ENCODE measurements around the gene ARID5B.

DNA sequence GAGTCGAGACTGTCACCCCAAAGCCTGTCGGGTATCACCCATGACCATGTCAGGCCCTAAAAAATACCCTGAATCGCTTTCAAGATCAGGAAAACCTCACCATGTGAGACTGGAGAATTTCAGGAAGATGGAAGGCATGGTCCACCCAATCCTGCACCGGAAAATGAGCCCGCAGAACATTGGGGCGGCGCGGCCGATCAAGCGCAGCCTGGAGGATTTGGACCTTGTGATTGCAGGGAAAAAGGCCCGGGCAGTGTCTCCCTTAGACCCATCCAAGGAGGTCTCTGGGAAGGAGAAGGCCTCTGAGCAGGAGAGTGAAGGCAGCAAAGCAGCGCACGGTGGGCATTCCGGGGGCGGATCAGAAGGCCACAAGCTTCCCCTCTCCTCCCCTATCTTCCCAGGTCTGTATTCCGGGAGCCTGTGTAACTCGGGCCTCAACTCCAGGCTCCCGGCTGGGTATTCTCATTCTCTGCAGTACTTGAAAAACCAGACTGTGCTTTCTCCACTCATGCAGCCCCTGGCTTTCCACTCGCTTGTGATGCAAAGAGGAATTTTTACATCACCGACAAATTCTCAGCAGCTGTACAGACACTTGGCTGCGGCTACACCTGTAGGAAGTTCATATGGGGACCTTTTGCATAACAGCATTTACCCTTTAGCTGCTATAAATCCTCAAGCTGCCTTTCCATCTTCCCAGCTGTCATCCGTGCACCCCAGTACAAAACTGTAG lies 191.0 kb downstream of the ARID5B start:
- TF ChIP-seq EZH2 (IDR thresholded peaks at IDR 0.05; ENCODE audit: low read depth, unreplicated experiment) (no peak), EZH2phosphoT487 (IDR thresholded peaks at IDR 0.05; ENCODE audit: unreplicated experiment) (no peak), POLR2AphosphoS5 (IDR thresholded peaks at IDR 0.05; ENCODE audit: low read depth) (no peak), JUNB (IDR thresholded peaks at IDR 0.05; ENCODE audit: unreplicated experiment) (no peak), STAT1 (IDR thresholded peaks at IDR 0.05; ENCODE audit: unreplicated experiment) (no peak), ZNF114 (CRISPR knock-in tag; IDR thresholded peaks at IDR 0.05) (no peak), NANOG (IDR thresholded peaks at IDR 0.05; ENCODE audit: borderline replicate concordance) (no peak)
- TF ChIP-seq, protein P1, sequence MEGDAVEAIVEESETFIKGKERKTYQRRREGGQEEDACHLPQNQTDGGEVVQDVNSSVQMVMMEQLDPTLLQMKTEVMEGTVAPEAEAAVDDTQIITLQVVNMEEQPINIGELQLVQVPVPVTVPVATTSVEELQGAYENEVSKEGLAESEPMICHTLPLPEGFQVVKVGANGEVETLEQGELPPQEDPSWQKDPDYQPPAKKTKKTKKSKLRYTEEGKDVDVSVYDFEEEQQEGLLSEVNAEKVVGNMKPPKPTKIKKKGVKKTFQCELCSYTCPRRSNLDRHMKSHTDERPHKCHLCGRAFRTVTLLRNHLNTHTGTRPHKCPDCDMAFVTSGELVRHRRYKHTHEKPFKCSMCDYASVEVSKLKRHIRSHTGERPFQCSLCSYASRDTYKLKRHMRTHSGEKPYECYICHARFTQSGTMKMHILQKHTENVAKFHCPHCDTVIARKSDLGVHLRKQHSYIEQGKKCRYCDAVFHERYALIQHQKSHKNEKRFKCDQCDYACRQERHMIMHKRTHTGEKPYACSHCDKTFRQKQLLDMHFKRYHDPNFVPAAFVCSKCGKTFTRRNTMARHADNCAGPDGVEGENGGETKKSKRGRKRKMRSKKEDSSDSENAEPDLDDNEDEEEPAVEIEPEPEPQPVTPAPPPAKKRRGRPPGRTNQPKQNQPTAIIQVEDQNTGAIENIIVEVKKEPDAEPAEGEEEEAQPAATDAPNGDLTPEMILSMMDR (conservative IDR thresholded peaks at IDR 0.05; ENCODE audit: low read depth in 2 of 2), result no peak
- TF ChIP-seq, protein P2, sequence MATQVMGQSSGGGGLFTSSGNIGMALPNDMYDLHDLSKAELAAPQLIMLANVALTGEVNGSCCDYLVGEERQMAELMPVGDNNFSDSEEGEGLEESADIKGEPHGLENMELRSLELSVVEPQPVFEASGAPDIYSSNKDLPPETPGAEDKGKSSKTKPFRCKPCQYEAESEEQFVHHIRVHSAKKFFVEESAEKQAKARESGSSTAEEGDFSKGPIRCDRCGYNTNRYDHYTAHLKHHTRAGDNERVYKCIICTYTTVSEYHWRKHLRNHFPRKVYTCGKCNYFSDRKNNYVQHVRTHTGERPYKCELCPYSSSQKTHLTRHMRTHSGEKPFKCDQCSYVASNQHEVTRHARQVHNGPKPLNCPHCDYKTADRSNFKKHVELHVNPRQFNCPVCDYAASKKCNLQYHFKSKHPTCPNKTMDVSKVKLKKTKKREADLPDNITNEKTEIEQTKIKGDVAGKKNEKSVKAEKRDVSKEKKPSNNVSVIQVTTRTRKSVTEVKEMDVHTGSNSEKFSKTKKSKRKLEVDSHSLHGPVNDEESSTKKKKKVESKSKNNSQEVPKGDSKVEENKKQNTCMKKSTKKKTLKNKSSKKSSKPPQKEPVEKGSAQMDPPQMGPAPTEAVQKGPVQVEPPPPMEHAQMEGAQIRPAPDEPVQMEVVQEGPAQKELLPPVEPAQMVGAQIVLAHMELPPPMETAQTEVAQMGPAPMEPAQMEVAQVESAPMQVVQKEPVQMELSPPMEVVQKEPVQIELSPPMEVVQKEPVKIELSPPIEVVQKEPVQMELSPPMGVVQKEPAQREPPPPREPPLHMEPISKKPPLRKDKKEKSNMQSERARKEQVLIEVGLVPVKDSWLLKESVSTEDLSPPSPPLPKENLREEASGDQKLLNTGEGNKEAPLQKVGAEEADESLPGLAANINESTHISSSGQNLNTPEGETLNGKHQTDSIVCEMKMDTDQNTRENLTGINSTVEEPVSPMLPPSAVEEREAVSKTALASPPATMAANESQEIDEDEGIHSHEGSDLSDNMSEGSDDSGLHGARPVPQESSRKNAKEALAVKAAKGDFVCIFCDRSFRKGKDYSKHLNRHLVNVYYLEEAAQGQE (IDR thresholded peaks at IDR 0.05; ENCODE audit: unreplicated experiment), result no peak
- TF ChIP-seq, protein P3, sequence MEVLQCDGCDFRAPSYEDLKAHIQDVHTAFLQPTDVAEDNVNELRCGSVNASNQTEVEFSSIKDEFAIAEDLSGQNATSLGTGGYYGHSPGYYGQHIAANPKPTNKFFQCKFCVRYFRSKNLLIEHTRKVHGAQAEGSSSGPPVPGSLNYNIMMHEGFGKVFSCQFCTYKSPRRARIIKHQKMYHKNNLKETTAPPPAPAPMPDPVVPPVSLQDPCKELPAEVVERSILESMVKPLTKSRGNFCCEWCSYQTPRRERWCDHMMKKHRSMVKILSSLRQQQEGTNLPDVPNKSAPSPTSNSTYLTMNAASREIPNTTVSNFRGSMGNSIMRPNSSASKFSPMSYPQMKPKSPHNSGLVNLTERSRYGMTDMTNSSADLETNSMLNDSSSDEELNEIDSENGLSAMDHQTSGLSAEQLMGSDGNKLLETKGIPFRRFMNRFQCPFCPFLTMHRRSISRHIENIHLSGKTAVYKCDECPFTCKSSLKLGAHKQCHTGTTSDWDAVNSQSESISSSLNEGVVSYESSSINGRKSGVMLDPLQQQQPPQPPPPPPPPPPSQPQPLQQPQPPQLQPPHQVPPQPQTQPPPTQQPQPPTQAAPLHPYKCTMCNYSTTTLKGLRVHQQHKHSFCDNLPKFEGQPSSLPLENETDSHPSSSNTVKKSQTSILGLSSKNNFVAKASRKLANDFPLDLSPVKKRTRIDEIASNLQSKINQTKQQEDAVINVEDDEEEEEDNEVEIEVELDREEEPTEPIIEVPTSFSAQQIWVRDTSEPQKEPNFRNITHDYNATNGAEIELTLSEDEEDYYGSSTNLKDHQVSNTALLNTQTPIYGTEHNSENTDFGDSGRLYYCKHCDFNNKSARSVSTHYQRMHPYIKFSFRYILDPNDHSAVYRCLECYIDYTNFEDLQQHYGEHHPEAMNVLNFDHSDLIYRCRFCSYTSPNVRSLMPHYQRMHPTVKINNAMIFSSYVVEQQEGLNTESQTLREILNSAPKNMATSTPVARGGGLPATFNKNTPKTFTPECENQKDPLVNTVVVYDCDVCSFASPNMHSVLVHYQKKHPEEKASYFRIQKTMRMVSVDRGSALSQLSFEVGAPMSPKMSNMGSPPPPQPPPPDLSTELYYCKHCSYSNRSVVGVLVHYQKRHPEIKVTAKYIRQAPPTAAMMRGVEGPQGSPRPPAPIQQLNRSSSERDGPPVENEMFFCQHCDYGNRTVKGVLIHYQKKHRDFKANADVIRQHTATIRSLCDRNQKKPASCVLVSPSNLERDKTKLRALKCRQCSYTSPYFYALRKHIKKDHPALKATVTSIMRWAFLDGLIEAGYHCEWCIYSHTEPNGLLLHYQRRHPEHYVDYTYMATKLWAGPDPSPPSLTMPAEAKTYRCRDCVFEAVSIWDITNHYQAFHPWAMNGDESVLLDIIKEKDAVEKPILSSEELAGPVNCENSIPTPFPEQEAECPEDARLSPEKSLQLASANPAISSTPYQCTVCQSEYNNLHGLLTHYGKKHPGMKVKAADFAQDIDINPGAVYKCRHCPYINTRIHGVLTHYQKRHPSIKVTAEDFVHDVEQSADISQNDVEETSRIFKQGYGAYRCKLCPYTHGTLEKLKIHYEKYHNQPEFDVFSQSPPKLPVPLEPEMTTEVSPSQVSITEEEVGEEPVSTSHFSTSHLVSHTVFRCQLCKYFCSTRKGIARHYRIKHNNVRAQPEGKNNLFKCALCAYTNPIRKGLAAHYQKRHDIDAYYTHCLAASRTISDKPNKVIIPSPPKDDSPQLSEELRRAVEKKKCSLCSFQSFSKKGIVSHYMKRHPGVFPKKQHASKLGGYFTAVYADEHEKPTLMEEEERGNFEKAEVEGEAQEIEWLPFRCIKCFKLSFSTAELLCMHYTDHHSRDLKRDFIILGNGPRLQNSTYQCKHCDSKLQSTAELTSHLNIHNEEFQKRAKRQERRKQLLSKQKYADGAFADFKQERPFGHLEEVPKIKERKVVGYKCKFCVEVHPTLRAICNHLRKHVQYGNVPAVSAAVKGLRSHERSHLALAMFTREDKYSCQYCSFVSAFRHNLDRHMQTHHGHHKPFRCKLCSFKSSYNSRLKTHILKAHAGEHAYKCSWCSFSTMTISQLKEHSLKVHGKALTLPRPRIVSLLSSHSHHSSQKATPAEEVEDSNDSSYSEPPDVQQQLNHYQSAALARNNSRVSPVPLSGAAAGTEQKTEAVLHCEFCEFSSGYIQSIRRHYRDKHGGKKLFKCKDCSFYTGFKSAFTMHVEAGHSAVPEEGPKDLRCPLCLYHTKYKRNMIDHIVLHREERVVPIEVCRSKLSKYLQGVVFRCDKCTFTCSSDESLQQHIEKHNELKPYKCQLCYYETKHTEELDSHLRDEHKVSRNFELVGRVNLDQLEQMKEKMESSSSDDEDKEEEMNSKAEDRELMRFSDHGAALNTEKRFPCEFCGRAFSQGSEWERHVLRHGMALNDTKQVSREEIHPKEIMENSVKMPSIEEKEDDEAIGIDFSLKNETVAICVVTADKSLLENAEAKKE (CRISPR knock-in tag; IDR thresholded peaks at IDR 0.05), result no peak
- TF ChIP-seq, protein P4, sequence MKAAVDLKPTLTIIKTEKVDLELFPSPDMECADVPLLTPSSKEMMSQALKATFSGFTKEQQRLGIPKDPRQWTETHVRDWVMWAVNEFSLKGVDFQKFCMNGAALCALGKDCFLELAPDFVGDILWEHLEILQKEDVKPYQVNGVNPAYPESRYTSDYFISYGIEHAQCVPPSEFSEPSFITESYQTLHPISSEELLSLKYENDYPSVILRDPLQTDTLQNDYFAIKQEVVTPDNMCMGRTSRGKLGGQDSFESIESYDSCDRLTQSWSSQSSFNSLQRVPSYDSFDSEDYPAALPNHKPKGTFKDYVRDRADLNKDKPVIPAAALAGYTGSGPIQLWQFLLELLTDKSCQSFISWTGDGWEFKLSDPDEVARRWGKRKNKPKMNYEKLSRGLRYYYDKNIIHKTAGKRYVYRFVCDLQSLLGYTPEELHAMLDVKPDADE (IDR thresholded peaks at IDR 0.05), result no peak

All from GM23338 (cell line).